Glomerular visceral epithelial cell (primary cell): ENCODE data around the gene TPBG.
"Not testable (repeated sequence)": the region's sequence is repeated elsewhere in the genome, so short reads cannot be mapped to it uniquely, and the experiment has no call there.

Source experiments
- DNase-seq: peaks from one replicate; pipeline ENCODE4 v3.0.0-alpha.2; 2016; ENCODE audit errors: extremely low spot score

TPBG gene

GRCh38 chr6:82376636-82377035 is 13.0 kb downstream of the TPBG start:
- no peak for DNase-seq

- DNase-seq = no peak
Measured at GRCh38 chr6:82380566-82381185, 17.1 kb downstream of the TPBG start.

- DNase-seq = no peak
Measured at GRCh38 chr6:82381278-82381677, 17.7 kb downstream of the TPBG start.

- DNase-seq = no peak
Measured at GRCh38 chr6:82385102-82385501, 21.5 kb downstream of the TPBG start.

GRCh38 chr6:82385546-82385945 is 21.9 kb downstream of the TPBG start:
- no peak for DNase-seq

GRCh38 chr6:82385961-82386360 is 22.3 kb downstream of the TPBG start:
- no peak for DNase-seq

- not testable (repeated sequence) for DNase-seq
Measured at GRCh38 chr6:82394770-82395169, 31.2 kb downstream of the TPBG start.

GRCh38 chr6:82396964-82397751 is 33.5 kb downstream of the TPBG start:
- DNase-seq = peak; percentile 88

- DNase-seq = peak; percentile 39
Measured at GRCh38 chr6:82397962-82398692, 34.5 kb downstream of the TPBG start.

GRCh38 chr6:82408952-82409431 is 45.4 kb downstream of the TPBG start:
- DNase-seq = no peak

GRCh38 chr6:82410151-82410648 is 46.6 kb downstream of the TPBG start:
- DNase-seq = no peak

GRCh38 chr6:82413868-82414267 is 50.3 kb downstream of the TPBG start:
- no peak for DNase-seq

GRCh38 chr6:82415820-82416219 is 52.2 kb downstream of the TPBG start:
- DNase-seq = no peak

- DNase-seq = no peak
Measured at GRCh38 chr6:82416346-82416745, 52.7 kb downstream of the TPBG start.
